NOMO-1 treated with dmso at 0.1 percent for 144 hours (cell line): Measurements from ENCODE around the gene TEKT1.

Source experiments
- DNase-seq: peaks from one replicate; lab custom pipeline; 2025; ENCODE audit not compliant: unreplicated experiment; lab: John Stamatoyannopoulos, UW

TEKT1 gene

GRCh38 chr17:6768447-6768846 is 63.1 kb downstream of the TEKT1 start:
- no peak for DNase-seq

DNA sequence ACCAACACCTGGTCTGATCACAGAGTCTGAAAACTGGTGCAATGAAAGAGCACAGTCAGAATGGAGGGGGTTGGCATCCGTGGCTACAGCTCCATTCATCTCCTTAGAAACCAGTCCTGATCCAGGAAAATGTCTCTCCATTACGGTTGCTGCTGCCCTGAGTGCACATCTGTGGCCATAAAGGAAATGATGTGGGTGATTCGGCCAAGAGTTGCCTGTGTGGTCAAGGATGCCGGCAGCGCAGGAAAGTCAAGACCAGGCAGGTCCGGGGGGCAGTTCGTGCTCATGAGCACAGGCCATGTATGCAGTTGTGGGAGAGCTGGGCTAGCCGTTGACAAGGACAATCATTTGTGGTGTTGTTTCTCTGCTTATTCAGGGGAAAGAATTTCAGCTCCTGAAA is 69.8 kb downstream of the TEKT1 start:
- DNase-seq: no peak

DNA sequence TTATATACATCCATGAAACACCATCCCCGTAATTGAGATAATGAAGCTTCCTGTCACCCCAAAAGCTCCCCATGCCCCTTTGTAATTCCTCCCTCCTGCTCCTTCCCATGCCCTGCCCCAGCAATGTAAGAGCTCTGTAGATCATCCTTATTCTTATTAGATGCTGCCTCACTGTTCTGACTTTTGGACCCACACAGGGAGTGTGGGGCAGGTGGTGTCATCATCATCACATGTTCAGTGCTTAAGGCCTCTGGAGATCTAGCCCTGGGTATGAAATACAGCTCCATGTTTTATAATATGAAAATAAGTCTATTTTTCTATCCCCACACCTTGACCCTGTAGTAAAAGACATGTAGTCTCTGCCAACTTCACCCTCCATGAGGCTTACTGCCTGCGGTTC is 73.8 kb downstream of the TEKT1 start:
- DNase-seq: no peak

DNA sequence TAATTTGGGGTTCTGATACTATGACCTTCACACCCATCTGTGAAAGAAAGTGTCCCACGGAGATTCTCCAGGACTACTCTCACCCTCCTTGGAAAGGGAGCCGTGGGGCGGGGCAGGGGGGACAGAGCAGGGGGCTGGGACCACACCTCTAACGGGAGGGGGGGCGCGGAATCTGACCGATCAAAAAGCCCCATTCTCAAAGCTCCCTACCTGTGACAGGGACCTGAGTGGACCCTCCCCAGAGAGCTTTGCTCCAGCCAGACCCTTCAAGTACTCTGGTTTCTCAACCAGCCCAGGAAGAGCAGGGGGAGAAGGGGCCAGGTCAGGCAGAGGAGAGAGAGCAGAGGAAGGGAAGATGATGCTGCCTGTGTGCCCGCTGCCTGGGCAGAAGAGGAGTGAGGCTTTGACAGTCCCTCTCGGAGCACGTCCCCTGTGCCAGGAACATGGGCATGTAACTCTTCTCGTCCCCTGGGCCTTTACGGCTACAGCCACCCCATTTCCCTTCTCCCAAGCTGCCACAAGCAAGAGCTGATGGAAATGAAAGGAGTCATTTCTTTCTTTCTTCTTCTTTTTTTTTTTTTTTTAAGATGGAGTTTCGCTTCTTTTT is 75.0 kb downstream of the TEKT1 start:
- DNase-seq: no peak

GRCh38 chr17:6755731-6756184 is 75.8 kb downstream of the TEKT1 start, which contains the start of gene XAF1:
Gene XAF1 (plus strand): TSS chr17:6756046. CDS start chr17:6756079, 33 bp downstream.
- peak; percentile 69 for DNase-seq

DNA sequence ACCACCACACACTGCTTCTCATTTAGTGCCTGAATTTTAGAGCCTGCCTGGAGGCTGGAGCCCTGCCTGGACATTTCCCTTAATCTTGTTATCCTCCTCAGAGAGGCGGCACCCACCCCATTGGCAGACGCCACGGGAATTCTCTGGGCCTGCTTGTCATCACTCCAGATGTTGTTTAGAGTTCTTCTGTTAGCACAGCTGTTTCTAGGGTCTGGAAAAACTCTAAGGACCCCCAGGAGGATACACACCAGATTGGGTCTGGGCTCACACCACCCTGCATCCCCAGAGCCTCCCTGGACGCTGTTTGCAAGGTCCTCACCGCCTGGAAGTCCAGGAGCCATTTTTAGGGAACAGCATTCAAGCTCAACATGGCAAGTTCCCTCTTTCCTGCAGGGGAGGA is 76.2 kb downstream of the TEKT1 start:
- no peak for DNase-seq

GRCh38 chr17:6753546-6753945 is 78.0 kb downstream of the TEKT1 start:
- no peak for DNase-seq

DNA sequence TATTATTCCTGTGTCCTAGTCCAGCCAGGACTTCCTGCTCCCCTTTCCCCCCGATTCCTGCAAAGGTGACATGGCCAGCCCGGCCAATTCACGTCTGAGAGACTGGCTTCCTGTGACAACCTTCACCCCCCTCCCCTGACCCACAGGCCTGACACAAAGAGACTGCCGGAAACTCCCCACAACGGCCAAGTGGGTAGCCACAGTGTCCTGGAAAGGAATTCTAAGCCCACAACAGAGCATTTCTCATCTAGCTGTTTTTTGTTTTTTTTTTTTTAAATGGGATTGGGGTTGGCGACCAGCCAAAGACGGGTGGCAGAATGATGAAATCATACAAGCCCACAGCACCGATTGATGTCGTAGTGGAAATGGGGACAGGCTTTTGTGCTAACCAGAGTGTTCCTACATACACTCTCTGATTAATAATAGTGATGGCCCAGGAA is 78.5 kb downstream of the TEKT1 start:
- DNase-seq: peak; percentile 21

DNA sequence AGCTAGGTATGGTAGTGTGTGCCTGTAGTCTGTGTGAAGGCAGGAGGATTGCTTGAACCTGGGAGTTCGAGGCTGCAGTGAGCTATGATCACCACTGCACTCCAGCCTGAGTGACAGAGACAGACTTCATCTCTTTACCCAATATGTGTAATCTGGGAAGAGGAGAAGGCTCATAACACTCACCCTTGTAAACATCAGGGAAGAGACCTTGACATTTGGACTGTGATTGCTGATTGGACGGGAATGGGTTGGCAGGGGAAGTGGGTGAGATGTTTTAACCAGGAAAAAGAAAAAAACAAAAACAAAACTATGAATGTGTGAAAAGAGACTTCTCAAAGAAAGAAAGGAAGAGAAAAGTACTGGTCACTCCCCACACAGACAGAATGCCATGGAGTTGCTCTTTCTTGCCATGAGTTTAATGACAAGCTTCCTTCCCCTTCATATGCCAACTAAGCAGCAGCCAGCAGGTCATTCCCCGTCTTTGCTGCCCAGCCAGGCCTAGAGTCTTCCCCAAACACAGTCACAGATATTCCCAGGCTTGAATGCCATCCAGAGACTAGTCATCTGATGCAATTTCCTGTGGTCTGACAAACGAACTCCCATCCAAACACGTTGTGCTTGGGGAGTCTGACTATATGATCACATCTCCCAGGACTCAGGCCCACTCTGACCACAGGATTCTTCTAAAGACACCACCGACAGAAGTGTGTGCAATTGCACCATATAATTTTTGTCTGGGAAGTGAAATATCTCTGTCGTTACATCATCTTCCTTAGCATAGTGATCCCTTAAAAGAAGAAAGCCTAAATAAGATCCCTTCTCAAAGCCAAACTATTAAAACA is 79.2 kb downstream of the TEKT1 start:
- DNase-seq: peak; percentile 35

- DNase-seq: no peak
Observed at GRCh38 chr17:6749519-6749918, 82.0 kb downstream of the TEKT1 start.

GRCh38 chr17:6748617-6749016 is 82.9 kb downstream of the TEKT1 start:
- DNase-seq: no peak
